IPS DF 4.7 (cell line): ENCODE measurements around the gene YWHAB.
A peak's percentile ranks its signal among the peaks of the same experiment; 100 is the strongest.
"Not testable (repeated sequence)": the region's sequence is repeated elsewhere in the genome, so short reads cannot be mapped to it uniquely, and the experiment has no call there.

Source experiments
- DNase-seq: peaks from one replicate; pipeline ENCODE4 v3.0.0-alpha.2; 2013; ENCODE audit warnings: low spot score; ENCODE audit errors: extremely low read depth

Gene YWHAB

DNA sequence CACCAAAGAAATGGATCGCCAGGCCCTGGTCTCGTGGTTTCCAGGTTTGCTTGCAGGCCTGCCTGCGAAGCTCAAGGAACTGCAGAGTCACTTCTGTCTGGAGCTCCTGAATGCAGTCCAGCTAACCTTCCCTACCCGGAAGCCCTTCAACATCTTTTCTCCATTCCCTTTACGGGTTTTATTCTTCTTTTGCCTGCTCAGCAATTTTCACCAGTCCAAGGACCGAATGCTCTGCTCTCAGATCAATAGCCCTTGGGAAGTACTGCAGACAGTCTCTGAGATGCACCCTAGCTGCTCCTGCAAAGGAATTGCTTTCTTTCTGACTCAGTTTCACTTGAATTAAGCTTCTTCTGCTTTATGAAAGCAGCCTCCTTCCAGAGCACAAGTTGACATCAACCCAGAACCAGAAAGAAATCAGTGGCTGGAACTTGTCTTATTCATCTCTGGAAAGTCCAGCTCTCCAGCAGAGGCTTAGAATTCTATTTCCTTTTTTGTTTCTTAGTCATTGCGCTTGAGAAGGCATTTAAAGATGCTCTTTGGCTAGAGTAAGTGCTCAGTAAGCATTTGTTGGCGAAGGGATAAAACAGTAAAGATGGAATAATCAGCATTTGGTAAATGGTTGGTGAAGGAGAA is 18.7 kb upstream of the YWHAB start:
- DNase-seq: no peak

GRCh38 chr20:44869471-44869870 is 16.0 kb upstream of the YWHAB start:
- DNase-seq: no peak

DNA sequence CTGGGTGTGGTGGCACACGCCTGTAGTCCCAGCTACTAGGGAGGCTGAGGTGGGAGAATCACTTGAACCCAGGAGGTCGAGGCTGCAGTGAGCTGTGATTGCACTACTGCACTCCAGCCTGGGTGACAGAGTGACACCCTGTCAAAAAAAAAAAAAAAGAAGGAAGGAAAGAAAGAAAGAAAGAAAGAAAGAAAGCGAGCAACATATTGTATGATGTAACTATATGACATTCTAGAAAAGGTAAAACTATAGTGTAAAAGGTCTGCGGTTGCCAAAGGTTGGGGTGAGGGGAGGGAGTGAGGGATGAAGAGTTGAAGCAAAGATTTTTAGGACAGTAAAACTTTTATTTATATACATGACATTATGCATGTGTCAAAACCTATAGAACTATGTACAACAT is 3.1 kb upstream of the YWHAB start:
- not testable (repeated sequence) for DNase-seq

GRCh38 chr20:44883214-44883902 is 2.1 kb upstream of the YWHAB start:
- no peak for DNase-seq

DNA sequence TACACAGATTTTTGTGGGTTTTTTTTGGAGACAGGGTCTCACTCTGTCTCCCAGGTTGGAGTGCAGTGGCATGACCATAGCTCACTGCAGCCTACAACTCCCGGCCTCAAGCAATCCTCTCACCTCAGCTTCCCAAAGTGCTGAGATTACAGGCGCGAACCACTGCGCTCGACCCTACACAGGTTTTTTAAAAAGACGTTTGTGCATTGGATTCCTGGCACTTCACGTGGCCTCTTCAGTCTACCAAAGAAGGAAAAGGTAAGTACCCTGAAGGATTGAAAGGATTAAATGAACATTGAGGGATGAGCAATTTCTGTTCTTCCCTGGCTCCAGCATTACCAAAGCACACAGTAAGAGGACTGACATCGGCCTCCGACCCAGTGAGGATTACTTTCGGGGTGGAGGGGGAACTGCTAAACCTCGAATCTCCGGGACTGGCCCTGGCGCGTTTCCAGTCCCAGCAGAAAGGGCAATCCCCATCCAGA is 556 bp upstream of the YWHAB start:
- DNase-seq: no peak

DNA sequence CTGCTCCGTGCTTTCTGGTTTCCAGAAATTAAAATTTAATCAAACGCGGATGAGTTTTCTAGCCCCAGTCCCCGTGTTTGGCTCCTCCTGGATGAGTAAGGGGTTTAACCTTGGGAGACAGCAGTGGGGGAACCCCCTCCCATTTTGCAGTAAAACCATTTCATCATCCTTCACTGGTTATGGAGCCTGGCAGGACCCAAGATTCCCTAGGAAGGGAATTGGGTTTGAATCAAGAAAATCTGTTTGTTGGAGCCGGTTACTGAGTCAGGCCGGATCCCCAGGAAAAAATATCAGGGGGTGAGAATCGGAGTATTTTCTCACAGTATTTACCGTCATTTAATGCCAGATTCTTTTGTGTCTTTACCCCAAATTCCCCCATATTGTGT is 754 bp downstream of the YWHAB start:
- DNase-seq: no peak

- DNase-seq: no peak
These were observed 1.3 kb downstream of the YWHAB start for GRCh38 chr20:44886828-44887227.

DNA sequence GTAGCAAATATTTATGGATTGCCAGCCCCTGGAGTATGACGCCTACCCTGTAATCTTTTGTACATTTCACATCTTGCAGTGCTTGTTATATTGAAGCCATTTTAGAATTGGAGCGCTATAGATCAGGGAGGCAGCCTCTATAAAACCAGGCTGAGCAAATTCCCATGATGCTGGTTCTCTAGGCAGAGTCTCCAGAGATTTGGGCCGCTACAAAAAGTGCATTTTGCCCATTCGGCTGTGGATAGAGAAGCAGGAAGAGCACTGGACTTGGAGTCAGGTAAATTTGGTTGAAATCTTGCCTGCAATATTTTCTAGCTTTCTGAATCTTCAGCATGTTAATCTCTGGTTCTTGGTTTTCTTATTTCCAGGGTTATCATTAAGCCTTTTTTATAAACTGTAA is 2.0 kb downstream of the YWHAB start:
- DNase-seq: no peak

DNA sequence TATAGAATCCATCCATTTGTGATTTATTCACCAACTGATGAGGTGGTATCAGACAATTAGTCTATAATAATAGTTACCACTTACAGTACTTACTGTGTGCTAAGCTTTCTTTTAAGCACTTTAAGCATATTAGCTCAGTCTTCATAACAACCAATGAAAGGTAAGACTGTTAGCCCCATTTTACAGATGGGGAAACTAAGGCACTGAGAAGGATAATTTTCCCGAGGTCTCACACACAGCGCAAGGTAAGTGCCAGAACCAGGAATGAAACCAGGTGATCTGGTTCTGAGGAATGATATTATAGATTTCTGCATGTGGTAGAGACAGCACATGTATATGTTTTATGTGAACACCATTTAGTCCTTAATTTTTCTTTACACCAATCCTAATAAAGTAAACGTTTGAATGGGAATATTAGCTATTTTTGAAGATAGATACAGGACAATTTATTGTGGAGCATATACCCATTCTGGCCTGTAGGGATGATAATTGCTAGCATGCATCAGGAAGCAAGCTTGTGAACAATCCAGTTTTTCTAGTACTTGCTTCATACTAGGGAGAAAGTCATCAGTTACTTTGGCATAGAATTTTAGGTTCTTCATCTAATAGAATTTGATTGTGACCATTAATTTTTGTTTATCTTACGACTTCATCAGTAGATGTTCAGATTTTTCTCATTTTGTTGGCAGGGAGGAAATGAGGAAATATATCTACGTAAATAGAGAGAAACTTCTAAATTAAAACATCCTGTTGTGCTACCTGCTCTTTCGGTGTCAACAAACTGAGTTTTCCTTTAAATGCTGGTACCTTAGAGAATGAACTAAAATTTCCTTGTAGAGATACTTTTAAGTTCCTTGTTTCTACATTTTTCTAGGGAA is 3.0 kb downstream of the YWHAB start:
- DNase-seq: no peak

GRCh38 chr20:44891826-44892225 is 6.3 kb downstream of the YWHAB start:
- DNase-seq: no peak

- DNase-seq: no peak
These were observed 9.5 kb downstream of the YWHAB start for GRCh38 chr20:44894959-44895358.

- no peak for DNase-seq
These were observed 11.1 kb downstream of the YWHAB start for GRCh38 chr20:44896583-44896982.

- DNase-seq: no peak
These were observed 11.6 kb downstream of the YWHAB start for GRCh38 chr20:44897133-44897532.

- no peak for DNase-seq
These were observed 14.8 kb downstream of the YWHAB start for GRCh38 chr20:44900231-44900854.

DNA sequence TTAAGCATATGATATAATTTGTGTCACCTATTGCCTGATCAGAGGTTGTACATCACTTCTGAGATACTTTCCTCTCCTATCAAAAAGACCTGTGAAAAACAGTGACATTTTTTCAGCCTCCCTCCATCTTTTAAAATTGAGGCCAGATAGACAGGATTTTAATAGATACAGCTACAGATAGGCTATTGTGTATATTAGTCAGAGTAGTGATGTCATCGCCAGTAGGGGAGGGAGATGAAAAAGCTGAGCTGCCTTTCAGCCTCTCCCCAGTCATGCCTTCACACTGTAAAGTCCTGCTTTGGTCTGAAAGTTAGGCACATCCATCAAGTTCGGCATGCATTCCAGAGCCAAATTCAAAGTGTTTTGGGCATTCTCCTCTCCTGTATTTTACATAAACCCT is 16.5 kb downstream of the YWHAB start:
- no peak for DNase-seq

GRCh38 chr20:44904377-44904776 is 18.9 kb downstream of the YWHAB start:
- DNase-seq: no peak

DNA sequence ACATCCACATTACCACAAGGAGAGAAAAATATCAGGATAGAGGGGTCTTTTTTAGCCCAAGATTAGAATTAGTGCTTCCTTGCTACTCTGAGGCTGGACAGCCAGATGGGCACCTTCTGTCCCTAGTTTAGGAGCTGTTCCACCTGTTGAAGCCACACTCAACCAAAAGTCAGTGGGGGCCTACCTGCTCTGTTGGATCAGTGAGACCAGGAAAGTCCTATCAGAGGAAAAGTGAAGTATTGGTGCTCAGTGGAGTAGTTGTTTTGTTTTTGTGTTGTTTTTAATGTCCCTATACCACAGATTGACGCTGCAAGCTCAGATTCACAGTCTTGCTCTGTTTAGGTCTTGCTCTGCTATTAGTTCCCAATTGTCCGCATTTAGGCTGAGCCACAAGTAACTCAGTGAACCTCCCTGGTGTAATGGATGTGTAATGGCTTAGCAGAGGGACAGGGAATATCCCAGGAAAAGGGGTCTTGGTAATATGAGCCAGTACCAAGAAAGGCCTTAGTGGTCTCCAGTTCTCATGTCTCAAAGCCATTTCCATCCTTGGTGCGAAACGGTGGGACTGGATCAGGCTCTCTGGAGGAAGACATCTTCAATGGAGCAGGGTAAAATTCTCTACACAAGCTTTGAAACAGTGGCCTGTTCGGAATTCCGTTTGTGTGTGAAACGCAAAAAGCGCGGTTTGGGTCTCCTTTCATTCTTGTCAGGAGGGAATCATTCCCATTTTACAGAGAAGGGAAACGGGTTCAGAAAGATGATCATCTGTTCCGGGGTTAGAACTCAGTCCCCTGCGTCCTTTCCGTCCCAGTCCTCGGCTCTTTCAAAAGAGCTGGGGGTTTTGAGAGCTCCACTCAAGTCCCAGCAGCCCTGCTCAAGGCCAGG is 23.7 kb downstream of the YWHAB start:
- DNase-seq: no peak

- peak; percentile 69 for DNase-seq
These were observed 24.6 kb downstream of the YWHAB start, which contains the start of gene PABPC1L for GRCh38 chr20:44909872-44910689. Gene PABPC1L (plus strand): TSS chr20:44910060. CDS start chr20:44910144, 84 bp downstream.

- DNase-seq: no peak
These were observed 25.3 kb downstream of the YWHAB start for GRCh38 chr20:44910690-44911262.
